Measurements from ENCODE around the gene ZNF512B. TPM values are rescaled to one million over a fixed set of nuclear protein-coding genes. Genes with fewer than 3 reads are reported as not detected.
"Not testable (repeated sequence)": the region's sequence is repeated elsewhere in the genome, so short reads cannot be mapped to it uniquely, and the experiment has no call there.

The ZNF512B gene
- total and polyA plus RNA-seq, 9 donors: 2.5 to 24.7 (median 20.2) TPM

DNA sequence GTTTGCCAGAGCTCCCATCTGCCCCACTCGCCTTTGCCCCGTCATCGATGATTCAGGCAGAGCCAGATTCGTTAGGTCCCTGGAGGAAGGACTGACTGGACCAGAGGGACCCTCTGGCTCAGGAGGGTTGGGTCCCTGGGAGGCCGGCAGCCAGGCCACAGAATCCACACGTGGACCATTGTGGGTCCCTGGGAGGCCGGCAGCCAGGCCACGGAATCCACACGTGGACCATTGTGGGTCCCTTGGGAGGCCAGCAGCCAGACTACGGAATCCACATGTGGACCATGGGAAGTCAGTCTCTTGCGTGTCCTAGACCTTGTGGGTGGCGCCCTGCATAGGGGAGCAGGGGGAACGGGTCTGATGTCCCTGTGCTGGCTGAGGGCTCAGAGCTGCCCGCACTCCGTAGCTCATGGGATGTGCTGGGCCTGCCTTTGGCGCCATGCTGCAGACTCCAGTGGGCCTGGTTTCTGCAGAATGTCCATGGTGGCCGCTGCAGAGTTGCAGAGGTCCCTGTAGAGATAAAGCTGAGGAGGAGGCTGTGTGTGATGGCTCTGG lies 37.0 kb downstream of the ZNF512B start:
- no peaks in the 10 kb centered on the region for H3K27me3 ChIP-seq
- DNase-seq: no peak
- H3K9me3 ChIP-seq: no peaks in the 10 kb centered on the region
- no peak overlapping the region for H3K4me3 ChIP-seq
- WGBS, 3 donors: 90 to 91% (median 90%) methylated on average over 17 of the region's 17 CpGs
- TF ChIP-seq EP300 (IDR thresholded peaks at IDR 0.05): no peak
- TF ChIP-seq, protein P1, sequence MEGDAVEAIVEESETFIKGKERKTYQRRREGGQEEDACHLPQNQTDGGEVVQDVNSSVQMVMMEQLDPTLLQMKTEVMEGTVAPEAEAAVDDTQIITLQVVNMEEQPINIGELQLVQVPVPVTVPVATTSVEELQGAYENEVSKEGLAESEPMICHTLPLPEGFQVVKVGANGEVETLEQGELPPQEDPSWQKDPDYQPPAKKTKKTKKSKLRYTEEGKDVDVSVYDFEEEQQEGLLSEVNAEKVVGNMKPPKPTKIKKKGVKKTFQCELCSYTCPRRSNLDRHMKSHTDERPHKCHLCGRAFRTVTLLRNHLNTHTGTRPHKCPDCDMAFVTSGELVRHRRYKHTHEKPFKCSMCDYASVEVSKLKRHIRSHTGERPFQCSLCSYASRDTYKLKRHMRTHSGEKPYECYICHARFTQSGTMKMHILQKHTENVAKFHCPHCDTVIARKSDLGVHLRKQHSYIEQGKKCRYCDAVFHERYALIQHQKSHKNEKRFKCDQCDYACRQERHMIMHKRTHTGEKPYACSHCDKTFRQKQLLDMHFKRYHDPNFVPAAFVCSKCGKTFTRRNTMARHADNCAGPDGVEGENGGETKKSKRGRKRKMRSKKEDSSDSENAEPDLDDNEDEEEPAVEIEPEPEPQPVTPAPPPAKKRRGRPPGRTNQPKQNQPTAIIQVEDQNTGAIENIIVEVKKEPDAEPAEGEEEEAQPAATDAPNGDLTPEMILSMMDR (IDR thresholded peaks at IDR 0.05): no peak
- no peak for TF ChIP-seq POLR2A (IDR thresholded peaks at IDR 0.05)
- intact Hi-C loops (cut with DNase I): no loop called here
- no peaks in the 10 kb centered on the region for H3K36me3 ChIP-seq
- no peaks in the 10 kb centered on the region for H3K4me1 ChIP-seq (ENCODE audit: insufficient read depth)
- H3K27ac ChIP-seq: no peak overlapping the region

DNA sequence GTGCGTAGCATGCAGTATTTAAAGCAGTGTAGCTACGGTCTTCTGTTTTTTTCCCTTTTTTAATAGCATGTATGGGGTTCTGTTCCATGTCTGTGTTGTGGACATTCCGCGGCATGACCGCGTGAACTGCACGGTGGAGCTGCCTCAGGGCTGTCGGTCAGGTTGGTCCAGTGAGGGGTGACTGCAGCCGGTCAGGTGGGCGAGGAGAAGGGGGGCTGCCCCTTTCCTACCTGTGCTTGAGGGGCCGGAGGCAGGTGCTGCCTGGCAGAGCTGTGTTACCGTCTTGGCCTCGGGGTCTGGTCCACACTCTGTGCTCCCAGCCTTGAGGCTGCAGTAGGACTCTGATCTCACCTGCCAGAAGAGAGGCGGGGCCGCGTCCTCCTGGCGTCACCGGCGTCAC lies 38.0 kb downstream of the ZNF512B start:
- intact Hi-C loops (cut with DNase I): no loop called here
- DNase-seq: no peak
- Histone ChIP-seq H3K9me3 (no peaks in the 10 kb centered on the region), H3K4me1 (ENCODE audit: insufficient read depth) (no peaks in the 10 kb centered on the region), H3K36me3 (no peaks in the 10 kb centered on the region), H3K27ac (no peak overlapping the region), H3K27me3 (no peaks in the 10 kb centered on the region), H3K4me3 (no peak overlapping the region)
- TF ChIP-seq, protein P1 (IDR thresholded peaks at IDR 0.05): no peak
- TF ChIP-seq EP300 (IDR thresholded peaks at IDR 0.05): no peak
- no peak for TF ChIP-seq POLR2A (IDR thresholded peaks at IDR 0.05)
- 92 to 95% (median 94%) methylated on average over 19 of the region's 19 CpGs for WGBS, 3 donors

DNA sequence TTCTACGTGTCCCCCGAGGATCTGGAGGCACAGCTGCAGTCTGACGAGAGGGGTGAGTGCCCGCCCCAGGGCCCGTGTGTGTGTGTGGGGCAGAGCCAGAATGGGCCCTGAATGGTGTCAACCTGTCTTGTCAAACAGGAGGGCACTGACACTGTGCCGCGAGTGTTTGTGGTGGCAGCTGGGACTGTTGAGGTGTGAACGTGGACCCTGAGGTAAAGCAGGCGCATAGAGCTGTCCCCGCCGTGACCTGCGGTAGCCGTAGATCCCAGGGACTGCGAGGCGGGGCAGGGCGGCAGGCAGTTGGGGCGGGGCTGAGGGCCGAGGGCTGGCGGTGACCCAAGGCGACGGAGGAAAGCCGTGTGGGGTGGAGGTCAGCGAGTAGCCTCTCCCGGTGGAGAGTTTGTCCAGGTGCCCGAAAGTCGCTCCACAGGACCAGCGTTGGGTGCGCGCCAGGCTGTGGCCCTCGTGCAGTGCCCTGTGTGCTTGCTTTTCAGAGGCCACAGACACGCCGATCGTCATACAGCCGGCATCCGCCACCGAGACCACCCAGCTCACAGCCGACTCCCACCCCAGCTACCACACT lies 38.7 kb downstream of the ZNF512B start:
- Histone ChIP-seq H3K27ac (no peak overlapping the region), H3K4me3 (no peak overlapping the region), H3K36me3 (no peaks in the 10 kb centered on the region), H3K27me3 (no peaks in the 10 kb centered on the region), H3K9me3 (no peaks in the 10 kb centered on the region), H3K4me1 (ENCODE audit: insufficient read depth) (no peaks in the 10 kb centered on the region)
- TF ChIP-seq, protein P1 (IDR thresholded peaks at IDR 0.05): no peak
- no peak for TF ChIP-seq POLR2A (IDR thresholded peaks at IDR 0.05)
- TF ChIP-seq EP300 (IDR thresholded peaks at IDR 0.05): no peak
- intact Hi-C loops (cut with DNase I): no loop called here
- WGBS, 3 donors: 87 to 89% (median 88%) methylated on average over 37 of the region's 37 CpGs
- DNase-seq: peak in 1 of 5 donors; percentile 34

DNA sequence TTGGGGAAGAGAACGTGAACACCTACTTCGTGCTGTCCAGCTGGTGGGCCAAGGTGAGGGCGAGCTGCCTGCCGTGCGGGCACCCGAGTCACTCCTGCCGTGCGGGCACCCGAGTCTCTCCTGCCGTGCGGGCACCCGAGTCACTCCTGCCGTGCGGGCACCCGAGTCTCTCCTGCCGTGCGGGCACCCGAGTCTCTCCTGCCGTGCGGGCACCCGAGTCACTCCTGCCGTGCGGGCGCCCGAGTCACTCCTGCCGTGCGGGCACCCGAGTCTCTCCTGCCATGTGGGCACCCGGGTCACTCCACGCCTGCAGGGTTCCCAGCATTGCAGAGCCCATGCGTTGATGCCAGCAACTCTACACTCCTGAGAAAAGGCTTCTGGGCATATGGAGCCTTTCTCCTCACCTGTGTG lies 40.3 kb downstream of the ZNF512B start:
- WGBS, 3 donors: 89 to 94% (median 94%) methylated on average over 30 to 31 of the region's 31 CpGs
- H3K36me3 ChIP-seq; intact Hi-C loops (cut with DNase I); H3K27me3 ChIP-seq; DNase-seq; H3K27ac ChIP-seq; H3K4me1 ChIP-seq (ENCODE audit: insufficient read depth); H3K9me3 ChIP-seq; H3K4me3 ChIP-seq: not testable (repeated sequence)

DNA sequence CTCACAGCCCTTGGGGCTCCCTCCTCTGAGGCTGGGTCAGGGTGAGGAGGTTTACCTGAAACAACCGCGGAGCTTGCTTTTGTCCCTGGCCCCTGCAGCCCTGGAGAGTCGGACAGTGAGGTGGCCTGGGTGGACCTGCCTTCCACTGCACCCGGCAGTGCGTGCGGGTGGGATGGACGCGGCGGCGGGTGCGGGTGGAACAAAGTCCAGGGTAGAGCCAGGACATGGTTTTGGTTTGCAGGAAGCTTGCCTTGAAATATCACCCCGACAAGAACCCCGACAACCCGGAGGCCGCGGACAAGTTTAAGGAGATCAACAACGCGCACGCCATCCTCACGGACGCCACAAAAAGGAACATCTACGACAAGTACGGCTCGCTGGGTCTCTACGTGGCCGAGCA lies 40.7 kb downstream of the ZNF512B start:
- Histone ChIP-seq H3K9me3 (no peaks in the 10 kb centered on the region), H3K27me3 (no peaks in the 10 kb centered on the region), H3K36me3 (no peaks in the 10 kb centered on the region), H3K4me1 (ENCODE audit: insufficient read depth) (peaks cover 2% of the 10 kb centered on the region), H3K27ac (no peak overlapping the region), H3K4me3 (no peak overlapping the region)
- no peak for DNase-seq
- TF ChIP-seq, protein P1 (IDR thresholded peaks at IDR 0.05): no peak
- TF ChIP-seq EP300 (IDR thresholded peaks at IDR 0.05) (no peak), POLR2A (IDR thresholded peaks at IDR 0.05) (no peak)
- intact Hi-C loops (cut with DNase I): no loop called here
- 95 to 97% (median 95%) methylated on average over 26 of the region's 26 CpGs for WGBS, 3 donors

Data from ovary (tissue), 9 donors.